ENCODE measurements around the gene NPHP4. TPM values are rescaled to one million over a fixed set of nuclear protein-coding genes. Genes with fewer than 3 reads are reported as not detected.

NPHP4 gene
- polyA plus RNA-seq, 1 donor (not counting 4 experiments of a cell fraction or from before 2014, with no cell fraction given) = 3.7 TPM

DNA sequence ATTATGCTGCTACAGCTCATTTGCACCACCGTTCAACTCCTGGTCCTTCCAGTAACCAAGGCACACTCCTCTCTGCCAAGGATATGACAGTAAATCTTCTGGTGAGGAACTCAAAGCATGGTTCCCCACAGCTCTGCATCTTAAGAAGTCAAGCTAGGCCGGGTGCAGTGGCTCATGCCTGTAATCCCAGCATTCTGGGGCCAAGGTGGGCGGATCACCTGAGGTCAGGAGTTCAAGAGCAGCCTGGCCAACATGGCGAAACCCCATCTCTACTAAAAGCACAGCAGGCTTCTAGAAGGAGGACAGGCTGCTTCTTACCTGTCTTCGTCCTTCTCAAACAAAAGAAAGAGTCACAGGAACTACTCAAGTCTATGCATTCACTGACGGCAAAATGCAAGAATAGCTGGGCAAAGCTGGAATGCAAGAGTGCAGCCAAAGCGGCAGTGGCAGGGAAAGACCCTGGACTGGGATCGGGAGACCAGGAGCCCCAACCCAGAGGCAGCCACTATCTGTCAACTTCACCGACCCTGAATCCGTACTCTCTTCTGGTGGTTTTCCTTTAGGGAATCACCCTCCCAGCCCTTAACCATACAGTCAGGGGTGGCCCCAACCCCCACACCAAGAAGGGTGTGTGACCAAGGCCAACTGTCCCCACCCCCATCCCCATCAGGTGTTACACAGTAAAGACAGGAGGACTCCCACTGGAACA, 75.5 kb downstream of the NPHP4 start:
- dilution Hi-C loops (cut with MboI; ENCODE audit: extremely low pct_ligation_motif_present, low sequenced_read_pairs) = no loop called here
- no peak overlapping the region for H3K4me3 ChIP-seq (ENCODE audit: control insufficient read depth in 2 of 3, extremely low read depth in 1 of 3, insufficient read depth in 2 of 3, low read depth in 1 of 3, low read length in 3 of 3)
- DNase-seq (ENCODE audit: low read depth, low spot score) (no peak), FAIRE-seq (no peak)
- no peaks in the 10 kb centered on the region for H3K36me3 ChIP-seq (ENCODE audit: control insufficient read depth in 2 of 2, extremely low read depth in 1 of 2, insufficient read depth in 2 of 2, low read length in 2 of 2)
- no peaks in the 10 kb centered on the region for H4K20me1 ChIP-seq (ENCODE audit: control insufficient read depth, extremely low read depth, insufficient read depth, low read length)
- H3K79me2 ChIP-seq (ENCODE audit: control insufficient read depth, insufficient read depth, low read length) = no peaks in the 10 kb centered on the region
- no peaks in the 10 kb centered on the region for H3K9me3 ChIP-seq (ENCODE audit: control insufficient read depth, low read depth, low read length)
- H3K27ac ChIP-seq (ENCODE audit: control insufficient read depth, insufficient read depth, low read length) = no peak overlapping the region
- H2AFZ ChIP-seq (ENCODE audit: control insufficient read depth, low read length) = no peak overlapping the region
- H3K9me1 ChIP-seq (ENCODE audit: control insufficient read depth, extremely low read depth, insufficient read depth, low read length) = no peaks in the 10 kb centered on the region
- H3K4me2 ChIP-seq (ENCODE audit: control insufficient read depth, extremely low read depth, insufficient read depth, low read depth, low read length) = no peak overlapping the region
- H3K27me3 ChIP-seq (ENCODE audit: control insufficient read depth, extremely low read depth, insufficient read depth, low read length) = no peaks in the 10 kb centered on the region
- TF ChIP-seq, protein P1, sequence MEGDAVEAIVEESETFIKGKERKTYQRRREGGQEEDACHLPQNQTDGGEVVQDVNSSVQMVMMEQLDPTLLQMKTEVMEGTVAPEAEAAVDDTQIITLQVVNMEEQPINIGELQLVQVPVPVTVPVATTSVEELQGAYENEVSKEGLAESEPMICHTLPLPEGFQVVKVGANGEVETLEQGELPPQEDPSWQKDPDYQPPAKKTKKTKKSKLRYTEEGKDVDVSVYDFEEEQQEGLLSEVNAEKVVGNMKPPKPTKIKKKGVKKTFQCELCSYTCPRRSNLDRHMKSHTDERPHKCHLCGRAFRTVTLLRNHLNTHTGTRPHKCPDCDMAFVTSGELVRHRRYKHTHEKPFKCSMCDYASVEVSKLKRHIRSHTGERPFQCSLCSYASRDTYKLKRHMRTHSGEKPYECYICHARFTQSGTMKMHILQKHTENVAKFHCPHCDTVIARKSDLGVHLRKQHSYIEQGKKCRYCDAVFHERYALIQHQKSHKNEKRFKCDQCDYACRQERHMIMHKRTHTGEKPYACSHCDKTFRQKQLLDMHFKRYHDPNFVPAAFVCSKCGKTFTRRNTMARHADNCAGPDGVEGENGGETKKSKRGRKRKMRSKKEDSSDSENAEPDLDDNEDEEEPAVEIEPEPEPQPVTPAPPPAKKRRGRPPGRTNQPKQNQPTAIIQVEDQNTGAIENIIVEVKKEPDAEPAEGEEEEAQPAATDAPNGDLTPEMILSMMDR (optimal IDR thresholded peaks at IDR 0.05 in 1 of 3, IDR thresholded peaks at IDR 0.05 in 1 of 3, conservative IDR thresholded peaks at IDR 0.05 in 1 of 3; ENCODE audit: extremely low read depth in 1 of 3, insufficient read depth in 2 of 3, low read length in 3 of 3) = no peak
- TF ChIP-seq EZH2 (IDR thresholded peaks at IDR 0.05; ENCODE audit: low read length) = no peak
- peaks cover 2% of the 10 kb centered on the region for H3K4me1 ChIP-seq (ENCODE audit: control insufficient read depth, extremely low read depth, insufficient read depth, low read length)
- H3K9ac ChIP-seq (ENCODE audit: control insufficient read depth, extremely low read depth, insufficient read depth, low read length) = no peak overlapping the region

DNA sequence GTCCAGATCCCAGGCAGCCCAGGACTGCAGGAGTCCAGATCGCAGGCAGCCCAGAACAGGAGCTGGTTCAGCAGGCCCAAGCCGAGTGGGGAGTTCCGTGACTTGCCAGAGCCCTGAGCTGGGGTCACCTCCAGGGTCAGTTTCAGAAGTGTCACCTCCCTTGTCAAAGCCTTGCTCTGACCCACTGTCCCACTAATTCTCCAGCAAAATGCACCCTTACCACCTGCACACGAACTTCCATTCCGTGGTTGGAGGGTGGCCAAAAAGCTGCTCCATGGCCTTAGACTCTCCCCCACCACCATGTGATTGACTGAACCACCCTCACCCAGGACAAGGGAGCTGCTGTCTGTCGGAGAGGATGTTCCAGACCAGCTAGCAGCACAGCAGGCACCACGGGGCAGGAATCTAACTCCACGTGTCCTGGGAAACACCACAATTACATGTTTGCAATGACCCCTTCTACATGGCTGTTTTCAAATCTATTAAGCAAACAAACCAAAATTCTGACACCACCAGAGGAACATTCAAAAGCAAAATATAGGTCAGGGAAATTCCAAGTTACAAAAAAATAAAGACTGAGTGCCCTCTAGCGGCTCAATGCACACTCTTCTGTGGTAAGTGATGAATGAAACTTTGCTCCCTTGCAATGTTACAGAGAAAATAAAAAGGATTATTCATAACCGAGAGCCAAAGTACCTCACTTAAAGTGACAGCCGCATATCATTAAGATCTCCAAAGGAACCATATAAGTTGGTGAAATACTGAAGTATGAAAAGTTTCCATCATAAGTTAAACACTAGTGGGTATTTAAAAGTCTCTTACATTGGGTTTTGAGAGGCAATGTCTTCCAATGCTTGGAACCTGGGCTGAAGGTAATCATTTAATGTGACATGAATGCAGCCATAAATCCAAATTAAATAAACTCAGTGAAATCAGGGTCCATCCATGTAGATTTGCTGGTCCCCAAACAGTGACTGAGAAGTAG, 76.3 kb downstream of the NPHP4 start:
- H3K27ac ChIP-seq (ENCODE audit: control insufficient read depth, insufficient read depth, low read length) = no peak overlapping the region
- H3K79me2 ChIP-seq (ENCODE audit: control insufficient read depth, insufficient read depth, low read length) = no peaks in the 10 kb centered on the region
- H3K9ac ChIP-seq (ENCODE audit: control insufficient read depth, extremely low read depth, insufficient read depth, low read length) = no peak overlapping the region
- peak; percentile 43 for FAIRE-seq
- dilution Hi-C loops (cut with MboI; ENCODE audit: extremely low pct_ligation_motif_present, low sequenced_read_pairs) = no loop called here
- no peak overlapping the region for H3K4me3 ChIP-seq (ENCODE audit: control insufficient read depth in 2 of 3, extremely low read depth in 1 of 3, insufficient read depth in 2 of 3, low read depth in 1 of 3, low read length in 3 of 3)
- H4K20me1 ChIP-seq (ENCODE audit: control insufficient read depth, extremely low read depth, insufficient read depth, low read length) = no peaks in the 10 kb centered on the region
- no peaks in the 10 kb centered on the region for H3K9me1 ChIP-seq (ENCODE audit: control insufficient read depth, extremely low read depth, insufficient read depth, low read length)
- no peak overlapping the region for H2AFZ ChIP-seq (ENCODE audit: control insufficient read depth, low read length)
- no peak for DNase-seq (ENCODE audit: low read depth, low spot score)
- no peak for TF ChIP-seq EZH2 (IDR thresholded peaks at IDR 0.05; ENCODE audit: low read length)
- TF ChIP-seq, protein P1 (optimal IDR thresholded peaks at IDR 0.05 in 1 of 3, IDR thresholded peaks at IDR 0.05 in 1 of 3, conservative IDR thresholded peaks at IDR 0.05 in 1 of 3; ENCODE audit: extremely low read depth in 1 of 3, insufficient read depth in 2 of 3, low read length in 3 of 3) = peak in 2 of 3 experiments; percentile 54 to 68
- no peaks in the 10 kb centered on the region for H3K27me3 ChIP-seq (ENCODE audit: control insufficient read depth, extremely low read depth, insufficient read depth, low read length)
- H3K36me3 ChIP-seq (ENCODE audit: control insufficient read depth in 2 of 2, extremely low read depth in 1 of 2, insufficient read depth in 2 of 2, low read length in 2 of 2) = no peaks in the 10 kb centered on the region
- H3K4me1 ChIP-seq (ENCODE audit: control insufficient read depth, extremely low read depth, insufficient read depth, low read length) = peaks cover 2% of the 10 kb centered on the region
- H3K4me2 ChIP-seq (ENCODE audit: control insufficient read depth, extremely low read depth, insufficient read depth, low read depth, low read length) = no peak overlapping the region
- no peaks in the 10 kb centered on the region for H3K9me3 ChIP-seq (ENCODE audit: control insufficient read depth, low read depth, low read length)
